SU-DHL-6 (cell line): ENCODE results near the gene NUCB2.

Experiments
- H2AFZ ChIP-seq: fragments of 200-600 bp; sonication (generic); 2 replicates; pipeline ENCODE4 v1.6.1; 2014; ENCODE audit warnings: low read depth, mild to moderate bottlenecking, moderate library complexity, mixed read lengths, antibody characterized with exemption, low read length; ENCODE audit not compliant: severe bottlenecking
- H3F3A ChIP-seq: fragments of 200-600 bp; shearing (Covaris generic); 2 replicates; pipeline ENCODE4 v1.6.0; 2016; ENCODE audit warnings: antibody characterized with exemption, mild to moderate bottlenecking; ENCODE audit not compliant: insufficient read depth
- H3K27ac ChIP-seq: fragments of 200-600 bp; sonication (generic); 2 replicates; pipeline ENCODE4 v1.5.1; 2016; ENCODE audit warnings: low read depth, mild to moderate bottlenecking, low read length, moderate library complexity, mixed read lengths
- H3K27me3 ChIP-seq: fragments of 200-600 bp; sonication (generic), shearing (Covaris generic); 2 replicates; pipeline ENCODE4 v1.6.0; 2014; ENCODE audit warnings: mild to moderate bottlenecking, low read length
- H3K36me3 ChIP-seq: fragments of 200-600 bp; sonication (generic); 2 replicates; pipeline ENCODE4 v1.6.1; 2014; ENCODE audit warnings: mild to moderate bottlenecking, low read length, mixed read lengths
- H3K4me2 ChIP-seq: fragments of 300-600, 200-600 bp; shearing (Covaris generic), sonication (generic); 2 replicates; pipeline ENCODE4 v1.6.0; 2014; ENCODE audit warnings: low read length, low read depth, mild to moderate bottlenecking; ENCODE audit not compliant: poor library complexity, severe bottlenecking
- H3K4me3 ChIP-seq: fragments of 200-600 bp; sonication (generic); 2 replicates; pipeline ENCODE4 v1.5.1; 2014; ENCODE audit warnings: antibody characterized with exemption, low read length, mild to moderate bottlenecking, mixed read lengths; ENCODE audit not compliant: insufficient read depth, poor library complexity, severe bottlenecking
- H3K79me2 ChIP-seq: fragments of 200-600 bp; sonication (generic); 2 replicates; pipeline ENCODE4 v1.6.1; 2014; ENCODE audit warnings: mild to moderate bottlenecking, low read length, moderate library complexity; ENCODE audit not compliant: insufficient read depth
- H3K9ac ChIP-seq: fragments of 200-600 bp; sonication (generic); 2 replicates; pipeline ENCODE4 v1.7.0; 2014; ENCODE audit warnings: mild to moderate bottlenecking, low read length
- H3K9me2 ChIP-seq: fragments of 200-600 bp; sonication (generic); replicated peaks from 2 replicates; pipeline ENCODE4 v1.6.1; 2014; ENCODE audit warnings: low read length; ENCODE audit not compliant: insufficient read depth
- H3K9me3 ChIP-seq: fragments of 200-600 bp; sonication (generic); 2 replicates; pipeline ENCODE4 v1.6.1; 2014; ENCODE audit warnings: low read length, mixed read lengths; ENCODE audit not compliant: insufficient read depth
- H4K20me1 ChIP-seq: fragments of 200-600 bp; sonication (generic); 2 replicates; pipeline ENCODE4 v1.6.1; 2014; ENCODE audit warnings: low read depth, mild to moderate bottlenecking, antibody characterized with exemption, low read length, moderate library complexity, mixed read lengths
- CTCF ChIP-seq: fragments of 200-600 bp; sonication (generic); IDR thresholded peaks from one replicate; pipeline ENCODE4 v1.5.1; 2017; ENCODE audit warnings: antibody characterized with exemption, mild to moderate bottlenecking, low read length, moderate library complexity; ENCODE audit not compliant: insufficient read depth, poor library complexity, severe bottlenecking
- EZH2phosphoT487 ChIP-seq: fragments of 200-600 bp; sonication (generic), shearing (Covaris generic); conservative IDR thresholded peaks from 2 replicates; pipeline ENCODE4 v1.6.1; 2018; ENCODE audit warnings: mild to moderate bottlenecking, antibody characterized with exemption, low read length, moderate library complexity, mixed read lengths

The NUCB2 gene

GRCh38 chr11:17277024-17277584 is 565 bp downstream of the NUCB2 start:
- Histone ChIP-seq H3K4me2 (peak overlapping the region; percentile 84), H3K27ac (peak overlapping the region; percentile 82), H3K36me3 (peaks cover 3% of the 10 kb centered on the region; the same call in 1 of the 2 replicates), H3K79me2 (peaks cover 26% of the 10 kb centered on the region), H2AFZ (peak overlapping the region; percentile 68), H4K20me1 (no peaks in the 10 kb centered on the region), H3K9me2 (no peaks in the 10 kb centered on the region), H3K9ac (peak overlapping the region; percentile 70), H3F3A (peaks cover 14% of the 10 kb centered on the region), H3K9me3 (no peaks in the 10 kb centered on the region), H3K27me3 (no peaks in the 10 kb centered on the region), H3K4me3 (peak overlapping the region; percentile 73)
- TF ChIP-seq CTCF (no peak), EZH2phosphoT487 (no peak)

GRCh38 chr11:17280494-17281127 is 4.1 kb downstream of the NUCB2 start:
- H3K4me3 ChIP-seq, result no peak overlapping the region
- no peak overlapping the region for H3K9ac ChIP-seq
- H3K9me2 ChIP-seq, result no peaks in the 10 kb centered on the region
- H3K27ac ChIP-seq, result no peak overlapping the region
- H4K20me1 ChIP-seq, result no peaks in the 10 kb centered on the region
- TF ChIP-seq EZH2phosphoT487 (no peak), CTCF (no peak)
- H3K4me2 ChIP-seq, result no peak overlapping the region
- H3F3A ChIP-seq, result peaks cover 9% of the 10 kb centered on the region
- no peaks in the 10 kb centered on the region for H3K27me3 ChIP-seq
- H3K79me2 ChIP-seq, result peaks cover 26% of the 10 kb centered on the region
- peaks cover 22% of the 10 kb centered on the region; the same call in 1 of the 2 replicates for H3K36me3 ChIP-seq
- H2AFZ ChIP-seq, result no peak overlapping the region
- no peaks in the 10 kb centered on the region for H3K9me3 ChIP-seq

- Histone ChIP-seq H3K4me2 (no peak overlapping the region), H3K27me3 (no peaks in the 10 kb centered on the region), H3F3A (no peaks in the 10 kb centered on the region; the same call in 1 of the 2 replicates), H3K9me2 (no peaks in the 10 kb centered on the region), H3K9me3 (no peaks in the 10 kb centered on the region), H3K36me3 (peaks cover 49% of the 10 kb centered on the region), H3K9ac (no peak overlapping the region), H3K27ac (no peak overlapping the region), H3K4me3 (no peak overlapping the region), H4K20me1 (0 out of 2 replicates have a peak, but pooled peaks cover 3% of the 10 kb centered on the region), H3K79me2 (no peaks in the 10 kb centered on the region), H2AFZ (no peak overlapping the region)
- no peak for TF ChIP-seq EZH2phosphoT487
- no peak for TF ChIP-seq CTCF
Observed at GRCh38 chr11:17286332-17286731, 9.8 kb downstream of the NUCB2 start.
